Vagina (tissue), 2 donors: ENCODE measurements around the gene OR56A4. TPM values are rescaled to one million over a fixed set of nuclear protein-coding genes. Genes with fewer than 3 reads are reported as not detected.
"Not testable (repeated sequence)": the region's sequence is repeated elsewhere in the genome, so short reads cannot be mapped to it uniquely, and the experiment has no call there.

Experiments used
- DNase-seq, 2 donors: peaks; one replicate each; pipeline ENCODE4 v3.0.0-alpha.2; 2017; ENCODE audit errors: extremely low spot score in 2 of 2
- H3K27ac ChIP-seq: fragments of 200-600 bp; sonication (generic); one replicate; pipeline ENCODE4 v1.5.1; 2019
- H3K27me3 ChIP-seq: fragments of 200-600 bp; sonication (generic); one replicate; pipeline ENCODE4 v1.5.1; 2019
- H3K36me3 ChIP-seq, 2 donors: fragments of 200-600 bp; sonication (generic); one replicate each; pipeline ENCODE4 v1.5.1; 2017 to 2019
- H3K4me1 ChIP-seq: fragments of 200-600 bp; sonication (generic); one replicate; pipeline ENCODE4 v1.5.1; 2019
- H3K4me3 ChIP-seq, 2 donors: fragments of 200-600 bp; sonication (generic); 1 replicate in 1 of 2; 2 replicates in 1 of 2; pipeline ENCODE4 v1.5.1; 2016 to 2019
- H3K9me3 ChIP-seq: fragments of 200-600 bp; sonication (generic); one replicate; pipeline ENCODE4 v1.5.1; 2019
- CTCF ChIP-seq, 3 experiments: fragments of 450-650 bp in 2 of 3; fragments of 200-600 bp in 1 of 3; sonication (generic) in 1 of 3; IDR thresholded peaks; one replicate each; pipeline ENCODE4 v1.5.1; 2017 to 2019; ENCODE audit warnings: antibody characterized with exemption in 3 of 3, mild to moderate bottlenecking in 2 of 3, moderate library complexity in 2 of 3
- POLR2A ChIP-seq, 2 donors: fragments of 450-650 bp; IDR thresholded peaks; one replicate each; pipeline ENCODE4 v1.6.1; 2017; ENCODE audit warnings: antibody characterized with exemption in 2 of 2, mild to moderate bottlenecking in 2 of 2, moderate library complexity in 2 of 2
- POLR2AphosphoS5 ChIP-seq, 2 donors: sonication (generic); formaldehyde crosslinking; IDR thresholded peaks; one replicate each; pipeline ENCODE4 v1.9.0; 2017; ENCODE audit warnings: antibody characterized with exemption in 2 of 2, mild to moderate bottlenecking in 2 of 2, low read depth in 1 of 2; ENCODE audit not compliant: insufficient read depth in 1 of 2
- intact Hi-C: fragments of 100-400 bp; cut with DNase I; formaldehyde crosslinking; loops from one replicate; pipeline ENCODE4 v1.15.1; 2023
- small RNA-seq: library from RNA; depleted of rRNA; stranded (forward); fragments of <200 nt; gene quantifications from one replicate; pipeline ENCODE3, GENCODE V24; 2016
- total RNA-seq: library from RNA; depleted of rRNA; stranded (reverse); fragments of >200 nt; gene quantifications from one replicate; pipeline ENCODE4 v1.2.3, GENCODE V29; 2016

Gene OR56A4
- total RNA-seq, 1 donor from 2014 or later, result not detected

- TF ChIP-seq POLR2AphosphoS5 (IDR thresholded peaks at IDR 0.05; ENCODE audit: insufficient read depth in 1 of 2, low read depth in 1 of 2), result no peak
- no peak for TF ChIP-seq POLR2A (IDR thresholded peaks at IDR 0.05)
- no peak for TF ChIP-seq CTCF (IDR thresholded peaks at IDR 0.05)
- DNase-seq, result no peak
- H3K4me3 ChIP-seq, result no peak overlapping the region
- H3K4me1 ChIP-seq, result no peaks in the 10 kb centered on the region
- H3K27ac ChIP-seq, result no peak overlapping the region
- peaks cover 6% of the 10 kb centered on the region for H3K9me3 ChIP-seq
- H3K36me3 ChIP-seq, result no peaks in the 10 kb centered on the region
- intact Hi-C loops, result no loop called here
- no peaks in the 10 kb centered on the region for H3K27me3 ChIP-seq
Observed at GRCh38 chr11:5967708-5968107, 39.0 kb downstream of the OR56A4 start.

GRCh38 chr11:5966958-5967357 lies 39.8 kb downstream of the OR56A4 start:
- intact Hi-C loops, result no loop called here
- Histone ChIP-seq H3K36me3 (no peaks in the 10 kb centered on the region), H3K27me3 (no peaks in the 10 kb centered on the region), H3K4me1 (no peaks in the 10 kb centered on the region), H3K4me3 (no peak overlapping the region), H3K9me3 (peaks cover 6% of the 10 kb centered on the region), H3K27ac (no peak overlapping the region)
- TF ChIP-seq CTCF (IDR thresholded peaks at IDR 0.05) (no peak), POLR2A (IDR thresholded peaks at IDR 0.05) (no peak), POLR2AphosphoS5 (IDR thresholded peaks at IDR 0.05; ENCODE audit: insufficient read depth in 1 of 2, low read depth in 1 of 2) (no peak)
- DNase-seq, result no peak

- DNase-seq, H3K27ac ChIP-seq, H3K4me3 ChIP-seq, H3K36me3 ChIP-seq, H3K9me3 ChIP-seq, H3K27me3 ChIP-seq, intact Hi-C loops, H3K4me1 ChIP-seq: not testable (repeated sequence)
Observed at GRCh38 chr11:5960704-5961320, 45.9 kb downstream of the OR56A4 start.

GRCh38 chr11:5955586-5955985 lies 51.2 kb downstream of the OR56A4 start:
- Histone ChIP-seq H3K4me1 (no peaks in the 10 kb centered on the region), H3K9me3 (no peaks in the 10 kb centered on the region), H3K4me3 (no peak overlapping the region), H3K27me3 (no peaks in the 10 kb centered on the region), H3K27ac (no peak overlapping the region), H3K36me3 (no peaks in the 10 kb centered on the region)
- TF ChIP-seq POLR2A (IDR thresholded peaks at IDR 0.05) (no peak), CTCF (IDR thresholded peaks at IDR 0.05) (no peak), POLR2AphosphoS5 (IDR thresholded peaks at IDR 0.05; ENCODE audit: insufficient read depth in 1 of 2, low read depth in 1 of 2) (no peak)
- no peak for DNase-seq
- intact Hi-C loops, result no loop called here

Small RNA genes lying within 50 kb of the gene (small RNA-seq; reads per million reads assigned to genes)
- not detected for gene RNA5SP329

Other genes with a start within 250 kb of the OR56A4 start
- not detected for gene OR52N5, start 223.6 kb downstream of the OR56A4 start, total RNA-seq
- gene OR52N1, start 215.7 kb downstream of the OR56A4 start, total RNA-seq, result not detected
- gene OR52N2, start 198.0 kb downstream of the OR56A4 start, total RNA-seq, result not detected
- not detected for gene OR52E6, start 165.0 kb downstream of the OR56A4 start, total RNA-seq
- not detected for gene OR52E8, start 149.3 kb downstream of the OR56A4 start, total RNA-seq
- not detected for gene OR52E4, start 126.3 kb downstream of the OR56A4 start, total RNA-seq
- not detected for gene OR52E5, start 113.7 kb downstream of the OR56A4 start, total RNA-seq
- not detected for gene OR56A3, start 64.7 kb downstream of the OR56A4 start, total RNA-seq
- not detected for gene OR56A5, start 38.5 kb downstream of the OR56A4 start, total RNA-seq
- not detected for gene OR52L1, start 20.0 kb downstream of the OR56A4 start, total RNA-seq
- not detected for gene OR56A1, start 23.8 kb upstream of the OR56A4 start, total RNA-seq
- not detected for gene OR56B4, start 100.7 kb upstream of the OR56A4 start, total RNA-seq
- not detected for gene OR52B2, start 163.4 kb upstream of the OR56A4 start, total RNA-seq
- gene OR52W1, start 192.3 kb upstream of the OR56A4 start, total RNA-seq, result not detected
- not detected for gene C11orf42, start 198.6 kb upstream of the OR56A4 start, total RNA-seq
- 65.1 TPM for gene FHIP1B, start 227.7 kb upstream of the OR56A4 start, total RNA-seq
- not detected for gene CNGA4, start 232.1 kb upstream of the OR56A4 start, total RNA-seq